Activated CD4-positive, alpha-beta T cell treated with anti-CD3 and anti-CD28 coated beads for 1 hour (primary cell): ENCODE results near the gene ZFPM1.
"Not testable (repeated sequence)": the region's sequence is repeated elsewhere in the genome, so short reads cannot be mapped to it uniquely, and the experiment has no call there.

Experiments
- DNase-seq: peaks from one replicate; pipeline ENCODE4 v3.0.0-alpha.2; 2020

ZFPM1 gene

GRCh38 chr16:88503771-88504488 lies 50.9 kb downstream of the ZFPM1 start:
- no peak for DNase-seq

GRCh38 chr16:88504489-88505404 lies 51.7 kb downstream of the ZFPM1 start:
- no peak for DNase-seq

GRCh38 chr16:88505405-88506082 lies 52.5 kb downstream of the ZFPM1 start:
- peak; percentile 38 for DNase-seq

- no peak for DNase-seq
Observed at GRCh38 chr16:88506723-88507122, 53.6 kb downstream of the ZFPM1 start.

GRCh38 chr16:88507231-88507743 lies 54.2 kb downstream of the ZFPM1 start:
- no peak for DNase-seq

- DNase-seq, result no peak
Observed at GRCh38 chr16:88508376-88508867, 55.3 kb downstream of the ZFPM1 start.

- DNase-seq, result no peak
Observed at GRCh38 chr16:88508868-88509748, 56.0 kb downstream of the ZFPM1 start.

- DNase-seq, result no peak
Observed at GRCh38 chr16:88509749-88510069, 56.6 kb downstream of the ZFPM1 start.

- no peak for DNase-seq
Observed at GRCh38 chr16:88510091-88510994, 57.3 kb downstream of the ZFPM1 start.

- no peak for DNase-seq
Observed at GRCh38 chr16:88511060-88511459, 58.0 kb downstream of the ZFPM1 start.

GRCh38 chr16:88511906-88512305 lies 58.8 kb downstream of the ZFPM1 start:
- no peak for DNase-seq

- no peak for DNase-seq
Observed at GRCh38 chr16:88512728-88513696, 59.9 kb downstream of the ZFPM1 start.

- DNase-seq, result no peak
Observed at GRCh38 chr16:88514070-88514469, 61.0 kb downstream of the ZFPM1 start.

- DNase-seq, result no peak
Observed at GRCh38 chr16:88514526-88515232, 61.6 kb downstream of the ZFPM1 start.

- no peak for DNase-seq
Observed at GRCh38 chr16:88515371-88515770, 62.3 kb downstream of the ZFPM1 start.

GRCh38 chr16:88515925-88516594 lies 63.0 kb downstream of the ZFPM1 start:
- no peak for DNase-seq

GRCh38 chr16:88516601-88517061 lies 63.6 kb downstream of the ZFPM1 start:
- no peak for DNase-seq

- not testable (repeated sequence) for DNase-seq
Observed at GRCh38 chr16:88517208-88517774, 64.2 kb downstream of the ZFPM1 start.
